DMS153 treated with DMSO at 0.1 percent for 48 hours (cell line): ENCODE measurements around the gene FBXO44.

ENCODE experiments used
- DNase-seq: peaks from one replicate; lab custom pipeline; 2025; ENCODE audit not compliant: unreplicated experiment; lab: John Stamatoyannopoulos, UW

Gene FBXO44

GRCh38 chr1:11639372-11639771, 15.3 kb upstream of the FBXO44 start:
- no peak for DNase-seq

GRCh38 chr1:11640101-11640500, 14.6 kb upstream of the FBXO44 start:
- DNase-seq, result no peak

GRCh38 chr1:11640944-11641343, 13.7 kb upstream of the FBXO44 start:
- no peak for DNase-seq

- no peak for DNase-seq
These were observed 12.8 kb upstream of the FBXO44 start for GRCh38 chr1:11641776-11642305.

- DNase-seq, result peak; percentile 82
These were observed 12.2 kb upstream of the FBXO44 start for GRCh38 chr1:11642418-11643017.

GRCh38 chr1:11643782-11644181, 10.9 kb upstream of the FBXO44 start:
- no peak for DNase-seq

GRCh38 chr1:11645270-11645669, 9.4 kb upstream of the FBXO44 start:
- no peak for DNase-seq

GRCh38 chr1:11645670-11646265, 8.9 kb upstream of the FBXO44 start:
- peak; percentile 79 for DNase-seq

- no peak for DNase-seq
These were observed 8.4 kb upstream of the FBXO44 start for GRCh38 chr1:11646317-11646716.

- DNase-seq, result no peak
These were observed 7.3 kb upstream of the FBXO44 start for GRCh38 chr1:11647333-11647732.

GRCh38 chr1:11648039-11648438, 6.6 kb upstream of the FBXO44 start:
- no peak for DNase-seq

GRCh38 chr1:11648732-11649158, 5.9 kb upstream of the FBXO44 start:
- peak; percentile 25 for DNase-seq

- DNase-seq, result no peak
These were observed 5.4 kb upstream of the FBXO44 start for GRCh38 chr1:11649237-11649623.

GRCh38 chr1:11649624-11650330, 4.9 kb upstream of the FBXO44 start:
- DNase-seq, result no peak

- DNase-seq, result peak; percentile 76
These were observed 4.2 kb upstream of the FBXO44 start for GRCh38 chr1:11650331-11650991.

- DNase-seq, result no peak
These were observed 3.7 kb upstream of the FBXO44 start for GRCh38 chr1:11651017-11651416.

GRCh38 chr1:11652203-11652780, 2.4 kb upstream of the FBXO44 start:
- no peak for DNase-seq

GRCh38 chr1:11653101-11653860, 1.4 kb upstream of the FBXO44 start:
- no peak for DNase-seq

- DNase-seq, result no peak
These were observed 878 bp upstream of the FBXO44 start for GRCh38 chr1:11653861-11654136.

GRCh38 chr1:11654939-11655808, 497 bp downstream of the FBXO44 start:
- no peak for DNase-seq
